GM12892 (cell line): ENCODE data around the gene FLII.

Experiments
- POLR2A ChIP-seq: IDR thresholded peaks from 2 replicates; pipeline ENCODE4 v1.6.1; 2011; ENCODE audit warnings: low read depth, low read length, control low read depth
- POLR2AphosphoS5 ChIP-seq: IDR thresholded peaks from 2 replicates; pipeline ENCODE4 v1.6.1; 2011; ENCODE audit warnings: low read depth, low read length, control low read depth
- TAF1 ChIP-seq: IDR thresholded peaks from 2 replicates; pipeline ENCODE4 v1.6.1; 2011; ENCODE audit warnings: low read depth, mild to moderate bottlenecking, control low read depth, low read length, borderline replicate concordance

- TF ChIP-seq POLR2AphosphoS5, result no peak
- no peak for TF ChIP-seq POLR2A
- TF ChIP-seq TAF1, result no peak
Observed at GRCh38 chr17:18250708-18251107, 7.8 kb downstream of the FLII start.
